Hepatocyte (in vitro differentiated cells): ENCODE results near the gene MAP4K5. TPM values are rescaled to one million over a fixed set of nuclear protein-coding genes. Genes with fewer than 3 reads are reported as not detected.

Experiments
- DNase-seq: peaks from one replicate; pipeline ENCODE4 v3.0.0-alpha.2; 2016; ENCODE audit warnings: low spot score
- H2AFZ ChIP-seq: fragments of 200-600 bp; sonication (generic); 2 replicates; pipeline ENCODE4 v1.6.0; 2016; ENCODE audit warnings: antibody characterized with exemption, mild to moderate bottlenecking
- H3K27ac ChIP-seq: fragments of 200-600 bp; sonication (generic); 2 replicates; pipeline ENCODE4 v1.5.1; 2016; ENCODE audit warnings: mild to moderate bottlenecking
- H3K27me3 ChIP-seq: fragments of 200-600 bp; sonication (generic); 2 replicates; pipeline ENCODE4 v1.6.1; 2016
- H3K36me3 ChIP-seq: fragments of 200-600 bp; sonication (generic); replicated peaks from 2 replicates; pipeline ENCODE4 v1.5.1; 2016; ENCODE audit warnings: low read depth; ENCODE audit not compliant: insufficient read depth
- H3K4me1 ChIP-seq: fragments of 200-600 bp; sonication (generic); 2 replicates; pipeline ENCODE4 v1.5.1; 2016; ENCODE audit warnings: mild to moderate bottlenecking, moderate library complexity; ENCODE audit not compliant: insufficient read depth
- H3K4me2 ChIP-seq: fragments of 200-600 bp; sonication (generic); 2 replicates; pipeline ENCODE4 v1.6.0; 2016
- H3K4me3 ChIP-seq: fragments of 200-600 bp; sonication (generic); 2 replicates; pipeline ENCODE4 v1.5.1; 2016; ENCODE audit warnings: mild to moderate bottlenecking
- H3K79me2 ChIP-seq: fragments of 200-600 bp; sonication (generic); 2 replicates; pipeline ENCODE4 v1.6.0; 2017; ENCODE audit warnings: mild to moderate bottlenecking
- H3K9me2 ChIP-seq: fragments of 200-600 bp; sonication (generic); replicated peaks from 2 replicates; pipeline ENCODE4 v1.6.0; 2017; ENCODE audit warnings: mild to moderate bottlenecking; ENCODE audit not compliant: insufficient read depth
- H3K9me3 ChIP-seq: fragments of 200-600 bp; sonication (generic); 2 replicates; pipeline ENCODE4 v1.5.1; 2016; ENCODE audit warnings: low read depth, mild to moderate bottlenecking
- H4K20me1 ChIP-seq: fragments of 200-600 bp; sonication (generic); 2 replicates; pipeline ENCODE4 v1.6.0; 2016; ENCODE audit warnings: mild to moderate bottlenecking; ENCODE audit not compliant: insufficient read depth, poor library complexity, severe bottlenecking
- CTCF ChIP-seq: fragments of 200-600 bp; sonication (generic); IDR thresholded peaks from 2 replicates; pipeline ENCODE4 v1.5.1; 2016; ENCODE audit warnings: antibody characterized with exemption, mild to moderate bottlenecking; ENCODE audit not compliant: poor library complexity
- EZH2 ChIP-seq: fragments of 200-600 bp; sonication (generic); IDR thresholded peaks from 2 replicates; pipeline ENCODE4 v1.6.1; 2016; ENCODE audit warnings: antibody characterized with exemption, mild to moderate bottlenecking, borderline replicate concordance
- EZH2phosphoT487 ChIP-seq: fragments of 200-600 bp; sonication (generic); IDR thresholded peaks from one replicate; pipeline ENCODE4 v1.6.1; 2018; ENCODE audit warnings: antibody characterized with exemption, mild to moderate bottlenecking, low read depth, moderate library complexity; ENCODE audit not compliant: unreplicated experiment, severe bottlenecking
- WGBS: methylation state at CpG from one replicate; pipeline ENCODE4 v1.1.6; 2016; ENCODE audit warnings: low lambda C conversion rate; ENCODE audit errors: missing lambda C conversion rate; 5-methylcytosine and 5-hydroxymethylcytosine counted together
- polyA plus RNA-seq: library from polyadenylated mRNA; unstranded; fragments of >200 nt; fragmentation: Nextera tagmentation; extraction: Ambion mirVana; gene quantifications from 2 replicates; pipeline ENCODE4 v1.2.1, GENCODE V29; 2016
- total RNA-seq: library from RNA; depleted of rRNA; stranded (reverse); fragments of >200 nt; gene quantifications from 2 replicates; pipeline ENCODE4 v1.2.3, GENCODE V29; 2014

The MAP4K5 gene
- total and polyA plus RNA-seq, 2 experiments from 2014 or later, result 41.0 to 98.6 TPM

GRCh38 chr14:50531595-50532501 lies 521 bp downstream of the MAP4K5 start:
- peak; percentile 72 for DNase-seq
- Histone ChIP-seq H4K20me1 (peaks cover 46% of the 10 kb centered on the region), H3K9me3 (no peaks in the 10 kb centered on the region), H2AFZ (peak overlapping the region; percentile 79), H3K36me3 (no peaks in the 10 kb centered on the region), H3K4me1 (peaks cover 20% of the 10 kb centered on the region), H3K4me3 (peak overlapping the region; percentile 94), H3K79me2 (peaks cover 54% of the 10 kb centered on the region), H3K27ac (peak overlapping the region; percentile 99), H3K4me2 (peak overlapping the region; percentile 88), H3K27me3 (no peaks in the 10 kb centered on the region), H3K9me2 (no peaks in the 10 kb centered on the region)
- WGBS, result under 1% methylated on average over 63 of the region's 82 CpGs
- no peak for TF ChIP-seq CTCF
- no peak for TF ChIP-seq EZH2
- TF ChIP-seq EZH2phosphoT487, result no peak

- Histone ChIP-seq H3K9me2 (no peaks in the 10 kb centered on the region), H3K79me2 (peaks cover 64% of the 10 kb centered on the region), H3K9me3 (no peaks in the 10 kb centered on the region), H2AFZ (no peak overlapping the region), H3K36me3 (no peaks in the 10 kb centered on the region), H3K4me3 (peak overlapping the region; percentile 94), H3K4me2 (peak overlapping the region; percentile 88), H3K27ac (peak overlapping the region; percentile 99), H3K27me3 (no peaks in the 10 kb centered on the region), H4K20me1 (peaks cover 55% of the 10 kb centered on the region), H3K4me1 (peaks cover 20% of the 10 kb centered on the region)
- no peak for TF ChIP-seq EZH2
- TF ChIP-seq EZH2phosphoT487, result no peak
- no peak for TF ChIP-seq CTCF
- WGBS, result 35% methylated on average over 8 of the region's 8 CpGs
- no peak for DNase-seq
These were observed 1.5 kb downstream of the MAP4K5 start for GRCh38 chr14:50530794-50531365.

- no peaks in the 10 kb centered on the region for H3K9me3 ChIP-seq
- peak overlapping the region; percentile 88 for H3K4me2 ChIP-seq
- no peaks in the 10 kb centered on the region for H3K9me2 ChIP-seq
- H2AFZ ChIP-seq, result no peak overlapping the region
- peaks cover 69% of the 10 kb centered on the region for H3K79me2 ChIP-seq
- H3K4me1 ChIP-seq, result peaks cover 20% of the 10 kb centered on the region
- H3K4me3 ChIP-seq, result no peak overlapping the region
- no peaks in the 10 kb centered on the region for H3K27me3 ChIP-seq
- DNase-seq, result no peak
- H3K36me3 ChIP-seq, result no peaks in the 10 kb centered on the region
- H3K27ac ChIP-seq, result peak overlapping the region; percentile 19
- peaks cover 60% of the 10 kb centered on the region for H4K20me1 ChIP-seq
- TF ChIP-seq EZH2phosphoT487, result no peak
- TF ChIP-seq CTCF, result no peak
- no peak for TF ChIP-seq EZH2
- 40% methylated on average over 1 of the region's 1 CpG for WGBS
These were observed 2.0 kb downstream of the MAP4K5 start for GRCh38 chr14:50530358-50530757.
